Measurements from ENCODE around the gene PUDP. TPM values are rescaled to one million over a fixed set of nuclear protein-coding genes. Genes with fewer than 3 reads are reported as not detected.

The PUDP gene
- total RNA-seq, 4 donors from 2014 or later, result 5.5 to 15.5 (median 11.9) TPM

- TF ChIP-seq CTCF (IDR thresholded peaks at IDR 0.05), result no peak
- ATAC-seq (ENCODE audit: low FRiP score), result no peak
Measured at GRCh38 chrX:7086384-7086783, 61.6 kb downstream of the PUDP start.

GRCh38 chrX:7085879-7086278, 62.1 kb downstream of the PUDP start:
- no peak for DNase-seq (ENCODE audit: low spot score)
- no peak for ATAC-seq (ENCODE audit: low FRiP score)
- TF ChIP-seq CTCF (IDR thresholded peaks at IDR 0.05), result no peak

More at GRCh38 chrX:7086384-7086783, 61.6 kb downstream of the PUDP start:
- no peak for DNase-seq (ENCODE audit: low spot score)

GRCh38 chrX:7084841-7085240, 63.1 kb downstream of the PUDP start:
- DNase-seq (ENCODE audit: low spot score) (no peak), ATAC-seq (ENCODE audit: low FRiP score) (no peak)
- no peak for TF ChIP-seq CTCF (IDR thresholded peaks at IDR 0.05)

- TF ChIP-seq CTCF (IDR thresholded peaks at IDR 0.05), result no peak
- DNase-seq (ENCODE audit: low spot score), result no peak
- ATAC-seq (ENCODE audit: low FRiP score), result no peak
Measured at GRCh38 chrX:7083468-7084396, 64.2 kb downstream of the PUDP start.

GRCh38 chrX:7083021-7083420, 64.9 kb downstream of the PUDP start:
- DNase-seq (ENCODE audit: low spot score) (no peak), ATAC-seq (ENCODE audit: low FRiP score) (no peak)
- TF ChIP-seq CTCF (IDR thresholded peaks at IDR 0.05), result no peak

GRCh38 chrX:7082556-7082955, 65.4 kb downstream of the PUDP start:
- no peak for DNase-seq (ENCODE audit: low spot score)
- no peak for TF ChIP-seq CTCF (IDR thresholded peaks at IDR 0.05)
- no peak for ATAC-seq (ENCODE audit: low FRiP score)

Data from omental fat pad (tissue), 4 donors.